ENCODE data around the gene PDZRN4.

- TF ChIP-seq CTCF (conservative IDR thresholded peaks at IDR 0.05; ENCODE audit: low read depth in 2 of 2) = no peak
- TF ChIP-seq POLR2AphosphoS5 (IDR thresholded peaks at IDR 0.05; ENCODE audit: low read depth) = no peak
Observed at GRCh38 chr12:41418586-41418985, 230.5 kb downstream of the PDZRN4 start.
